T follicular helper cell (primary cell): ENCODE data around the gene ACER2.
"Not testable (repeated sequence)": the region's sequence is repeated elsewhere in the genome, so short reads cannot be mapped to it uniquely, and the experiment has no call there.

ENCODE experiments used
- DNase-seq: peaks from one replicate; pipeline ENCODE4 v3.0.0-alpha.2; 2020; ENCODE audit warnings: low read depth

The ACER2 gene

DNA sequence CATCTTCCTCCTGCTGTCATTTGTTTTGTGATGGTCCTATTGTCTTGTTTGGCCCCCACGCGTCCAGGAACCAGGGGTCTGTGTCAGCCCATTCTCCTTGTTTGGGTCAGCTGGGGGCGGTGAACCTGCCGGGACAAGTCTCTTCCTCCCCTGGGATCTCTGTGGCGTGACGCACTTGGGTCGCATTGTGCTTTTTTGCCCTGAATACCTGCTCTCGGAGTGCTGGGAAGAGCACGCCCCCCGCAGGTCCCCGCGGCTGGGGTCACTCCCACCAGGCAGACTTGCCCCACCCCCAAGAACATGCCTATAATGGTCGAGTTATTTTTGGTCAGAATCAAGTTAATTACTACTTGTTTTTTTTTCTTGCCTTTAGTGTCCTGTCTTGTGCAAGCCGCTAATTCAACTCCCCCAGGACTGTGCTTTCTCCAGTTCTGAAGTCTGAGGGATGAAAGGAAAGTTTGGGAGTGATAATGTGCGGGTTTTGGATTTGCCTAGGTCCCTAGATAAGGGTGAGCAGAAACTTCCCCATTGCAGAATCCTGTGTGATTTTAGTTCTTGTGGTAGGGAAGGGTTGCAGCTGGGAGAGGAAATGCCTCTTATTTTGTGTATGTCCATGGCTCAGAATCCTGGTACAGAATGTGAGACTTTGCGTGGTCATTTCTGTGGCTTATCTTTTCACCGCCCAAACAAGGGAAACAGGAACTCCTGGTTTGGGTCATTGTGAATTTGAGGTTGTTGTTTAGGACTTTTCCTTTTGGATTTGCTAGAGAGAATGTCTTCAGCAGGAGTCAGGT lies 789 bp downstream of the ACER2 start:
- DNase-seq, result no peak

DNA sequence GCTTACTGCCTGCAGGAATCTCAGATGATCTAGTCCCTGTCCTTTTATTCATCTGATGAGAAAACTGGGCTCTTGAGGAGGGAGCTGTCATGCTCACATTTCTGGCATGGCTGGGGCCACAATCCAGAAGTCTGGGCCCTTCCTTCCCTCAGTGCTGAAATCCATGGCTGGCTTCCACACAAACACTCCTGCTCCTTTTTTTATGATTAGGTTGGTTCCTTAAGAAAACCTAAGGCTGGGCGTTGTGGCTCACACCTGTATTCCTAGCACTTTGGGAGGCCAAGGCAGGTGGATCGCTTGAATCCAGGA lies 1.3 kb downstream of the ACER2 start:
- DNase-seq, result no peak

DNA sequence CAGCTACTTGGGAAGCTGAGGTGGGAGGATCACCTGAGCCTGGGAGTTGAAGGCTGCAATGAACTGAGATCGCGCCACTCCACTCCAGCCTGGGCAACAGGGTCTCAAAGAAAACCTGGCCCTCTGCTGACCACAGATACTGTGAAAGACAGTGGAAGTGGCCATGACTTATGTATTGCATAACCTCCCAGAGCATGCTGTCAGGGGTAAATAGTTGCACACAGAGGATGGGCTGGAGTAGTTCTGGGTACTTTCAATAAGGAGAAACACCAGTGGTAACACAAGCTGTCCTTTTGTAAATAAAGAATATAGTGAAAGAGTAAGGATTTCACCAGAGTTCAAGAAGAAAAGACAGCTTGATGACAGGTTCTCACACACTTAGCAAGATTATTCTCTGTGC lies 1.8 kb downstream of the ACER2 start:
- DNase-seq, result no peak

DNA sequence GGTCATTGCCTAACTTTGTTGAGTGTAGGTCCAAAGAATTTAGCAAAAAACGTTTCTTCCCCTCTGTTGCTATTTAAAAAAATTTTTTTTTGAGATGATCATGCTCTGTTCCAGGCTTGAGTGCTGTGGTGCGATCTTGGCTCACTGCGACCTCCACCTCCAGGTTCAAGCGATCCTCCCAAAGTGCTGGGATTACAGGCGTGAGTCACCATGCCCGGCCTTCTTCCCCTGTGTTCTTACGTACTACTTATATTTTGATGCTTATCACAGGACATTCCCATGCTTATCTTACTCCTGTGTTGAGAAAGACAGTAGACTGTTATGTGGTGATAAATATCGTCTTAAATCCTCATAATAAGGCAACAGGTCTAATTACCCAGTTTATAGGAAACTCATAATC lies 2.5 kb downstream of the ACER2 start:
- no peak for DNase-seq

DNA sequence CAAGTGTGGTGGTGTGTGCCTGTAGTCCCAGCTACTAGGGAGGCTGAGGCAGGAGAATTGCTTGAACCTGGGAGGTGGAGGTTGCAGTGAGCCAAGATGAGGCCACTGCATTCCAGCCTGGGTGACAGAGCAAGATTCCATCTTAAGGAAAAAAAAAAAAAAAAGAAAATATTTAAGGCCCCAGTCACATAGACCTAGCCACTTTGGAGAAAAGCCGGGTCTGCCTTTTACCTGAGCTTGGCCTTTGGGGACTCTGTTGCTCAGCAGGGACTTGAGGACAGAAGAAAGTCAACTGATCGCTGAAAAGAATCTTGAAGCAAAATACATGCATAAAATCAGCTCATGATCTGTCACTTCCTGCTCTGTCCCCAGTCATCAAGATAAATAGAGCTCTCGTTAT lies 4.6 kb downstream of the ACER2 start:
- not testable (repeated sequence) for DNase-seq

DNA sequence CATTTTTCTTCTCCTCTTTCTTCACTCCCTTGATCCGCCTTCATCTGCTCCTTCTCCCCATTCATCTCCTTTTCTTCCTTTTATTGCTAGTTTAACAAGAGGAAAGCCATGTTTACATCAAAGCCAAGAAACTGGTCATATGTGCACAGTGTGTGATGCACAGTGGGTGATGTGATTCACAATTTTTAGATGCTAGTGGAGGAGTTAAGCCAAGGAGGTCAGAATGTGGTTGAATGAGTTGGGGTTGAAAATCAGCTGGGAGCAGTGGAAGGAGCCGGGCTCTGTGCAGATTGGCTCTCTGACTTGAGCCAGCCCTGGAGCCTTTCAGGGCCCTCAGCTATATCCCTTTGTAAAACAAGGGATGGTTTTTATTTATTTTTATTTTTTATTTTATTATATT lies 7.3 kb downstream of the ACER2 start:
- no peak for DNase-seq

DNA sequence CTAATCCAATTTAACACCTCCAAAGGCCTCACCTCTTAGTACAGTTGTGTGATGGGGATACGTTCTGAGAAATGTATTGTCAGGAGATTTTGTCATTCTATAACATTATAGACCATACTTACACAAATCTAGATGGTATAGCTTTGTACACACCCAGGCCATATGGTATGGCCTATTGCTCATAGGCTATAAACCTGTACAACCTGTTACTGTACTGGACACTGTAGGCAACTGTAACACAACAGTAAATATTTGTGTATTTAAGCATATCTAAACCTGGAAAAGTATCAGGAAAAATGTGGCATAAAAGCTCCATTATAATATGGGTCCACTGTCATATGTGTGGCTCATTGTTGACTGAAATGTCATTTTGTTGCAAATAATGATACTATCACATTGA lies 12.1 kb downstream of the ACER2 start:
- no peak for DNase-seq

DNA sequence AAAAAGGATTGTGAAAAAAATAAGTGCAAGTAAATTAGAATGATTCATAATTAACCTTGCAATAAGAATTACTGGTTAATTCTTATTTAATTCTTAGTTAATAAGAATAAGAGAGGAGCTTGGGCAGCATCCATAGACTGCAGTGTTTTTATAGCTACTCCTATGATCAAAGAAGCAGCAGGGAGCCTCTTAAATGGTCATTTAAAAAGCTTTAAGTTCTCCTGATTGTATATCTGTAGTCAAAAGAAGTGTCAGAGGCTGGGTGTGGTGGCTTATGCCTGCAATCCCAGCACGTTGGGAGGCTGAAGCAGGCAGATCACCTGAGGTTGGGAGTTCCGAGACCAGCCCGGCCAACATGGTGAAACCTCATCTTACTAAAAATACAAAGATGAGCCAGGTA lies 14.4 kb downstream of the ACER2 start:
- DNase-seq, result no peak

DNA sequence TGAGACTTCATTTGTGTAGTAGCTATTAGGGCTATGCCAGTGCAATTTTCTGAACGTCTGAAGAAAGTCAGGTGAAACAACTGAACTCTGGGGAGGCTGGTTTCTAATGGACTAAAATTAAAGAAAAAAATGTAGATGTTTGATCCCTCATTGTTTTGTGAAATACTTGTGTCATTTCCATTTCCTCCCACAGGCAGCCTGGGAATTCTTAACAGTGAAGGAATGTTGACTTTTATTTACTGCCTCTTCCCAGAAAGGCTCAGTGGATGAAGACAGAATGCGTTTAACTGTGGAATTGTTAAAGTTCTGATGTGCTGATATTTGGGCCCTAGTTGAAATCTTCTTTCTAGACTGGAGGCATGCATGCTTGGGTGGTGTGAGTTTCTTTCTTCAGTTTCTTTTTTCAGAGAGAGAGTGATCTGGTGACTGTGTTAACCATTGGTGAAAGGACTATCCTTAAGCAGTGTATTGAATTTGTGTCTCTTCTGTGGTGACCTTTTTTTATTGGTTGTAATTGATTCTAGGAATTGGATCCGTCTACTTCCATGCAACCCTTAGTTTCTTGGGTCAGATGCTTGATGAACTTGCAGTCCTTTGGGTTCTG lies 15.5 kb downstream of the ACER2 start:
- no peak for DNase-seq

DNA sequence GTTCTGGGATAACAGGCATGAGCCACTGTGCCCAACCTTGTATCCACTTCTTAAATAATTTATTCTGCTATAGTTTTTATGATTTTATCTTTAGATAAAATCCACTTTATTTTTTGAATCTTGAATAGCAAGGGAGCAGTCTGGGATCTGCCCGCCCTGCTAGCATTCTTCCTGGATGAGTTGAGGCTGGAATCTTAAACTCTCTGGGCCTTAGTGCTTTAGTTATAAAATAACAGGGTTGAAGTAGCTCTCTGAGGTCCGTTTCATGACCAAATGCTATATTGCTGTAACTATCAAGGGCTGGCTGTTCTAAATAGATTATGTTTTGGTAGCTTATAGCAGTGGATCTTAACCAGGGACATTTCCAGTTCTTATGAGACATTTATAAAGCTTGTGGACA lies 20.8 kb downstream of the ACER2 start:
- DNase-seq, result no peak

DNA sequence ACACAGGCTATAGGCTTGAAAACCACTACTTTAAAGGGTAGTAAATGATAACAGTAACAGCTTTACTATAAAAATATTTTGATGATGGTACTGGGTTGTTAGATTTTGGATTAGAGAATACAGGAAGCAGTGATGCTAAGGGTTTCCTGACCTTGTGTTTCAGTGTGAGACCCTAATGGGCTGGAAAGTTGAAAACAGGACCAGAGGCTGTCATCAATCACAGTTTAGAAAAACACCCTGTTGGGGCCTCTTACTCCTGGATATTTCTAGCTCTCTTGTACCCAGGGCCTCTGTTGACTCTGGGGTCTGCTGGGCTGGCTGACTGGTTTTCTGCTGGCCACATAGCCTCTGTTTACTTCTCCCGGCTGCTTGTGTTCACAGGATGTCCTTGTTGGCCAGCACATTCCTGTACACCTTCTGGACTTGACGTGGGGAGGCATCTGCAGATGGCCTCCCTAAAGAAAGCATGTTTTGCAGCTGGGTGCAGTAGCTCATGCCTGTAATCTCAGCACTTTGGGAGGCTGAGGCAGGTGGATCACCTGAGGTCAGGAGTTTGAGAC lies 21.5 kb downstream of the ACER2 start:
- no peak for DNase-seq

DNA sequence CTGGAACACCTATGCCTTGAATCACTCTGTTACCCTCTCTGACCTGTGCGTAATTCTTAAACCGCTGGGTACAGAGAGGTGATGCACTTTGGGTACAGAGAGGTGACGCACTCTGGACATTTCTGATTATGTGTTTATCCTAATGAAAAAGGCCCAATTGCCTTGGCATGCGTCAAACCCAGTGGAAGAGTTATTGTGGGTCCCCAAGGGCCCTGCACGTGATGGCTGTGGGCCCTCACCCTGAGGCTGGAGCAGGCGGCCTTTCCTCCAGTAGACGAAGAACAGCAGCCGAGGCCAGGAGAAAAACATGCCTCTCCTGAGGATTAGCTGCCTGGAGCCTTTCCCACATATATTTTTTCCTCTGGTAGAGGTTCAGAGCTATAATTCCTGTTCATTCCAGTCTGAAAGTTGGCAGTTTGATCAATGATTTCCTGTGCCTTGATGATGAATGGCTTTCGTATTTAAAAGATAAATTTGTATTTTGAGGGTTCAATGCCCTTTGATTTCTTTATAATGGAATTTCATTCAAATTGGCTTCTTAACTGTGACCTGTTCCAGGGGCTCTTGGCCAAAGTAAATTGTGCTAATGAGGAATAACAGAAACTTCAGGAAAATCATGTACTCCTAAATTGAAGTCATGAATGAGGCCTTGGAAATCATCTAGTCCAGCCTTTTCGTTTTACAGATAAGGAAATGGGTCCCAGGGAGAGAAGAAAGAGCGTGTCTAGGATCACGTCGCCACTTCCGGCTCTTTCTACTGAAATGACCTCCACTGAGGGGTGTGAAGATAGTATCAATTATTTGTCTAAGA lies 22.8 kb downstream of the ACER2 start:
- DNase-seq, result no peak

DNA sequence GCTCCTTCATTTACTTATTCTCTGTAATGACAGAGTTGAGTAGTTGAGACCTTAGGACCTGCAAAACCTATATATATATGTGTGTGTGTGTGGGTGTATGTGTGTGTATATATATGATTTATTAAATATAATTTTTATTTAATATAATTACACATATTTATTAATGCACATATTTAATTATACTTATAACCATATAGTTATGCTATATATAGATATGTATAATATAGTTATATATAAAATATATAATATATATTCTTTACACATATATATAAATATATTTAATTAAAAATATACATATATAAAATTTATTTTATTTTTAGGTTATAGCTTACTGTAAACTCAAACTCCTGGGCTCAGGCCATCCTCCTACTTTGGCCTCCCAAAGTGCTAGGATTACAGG lies 23.7 kb downstream of the ACER2 start:
- no peak for DNase-seq

DNA sequence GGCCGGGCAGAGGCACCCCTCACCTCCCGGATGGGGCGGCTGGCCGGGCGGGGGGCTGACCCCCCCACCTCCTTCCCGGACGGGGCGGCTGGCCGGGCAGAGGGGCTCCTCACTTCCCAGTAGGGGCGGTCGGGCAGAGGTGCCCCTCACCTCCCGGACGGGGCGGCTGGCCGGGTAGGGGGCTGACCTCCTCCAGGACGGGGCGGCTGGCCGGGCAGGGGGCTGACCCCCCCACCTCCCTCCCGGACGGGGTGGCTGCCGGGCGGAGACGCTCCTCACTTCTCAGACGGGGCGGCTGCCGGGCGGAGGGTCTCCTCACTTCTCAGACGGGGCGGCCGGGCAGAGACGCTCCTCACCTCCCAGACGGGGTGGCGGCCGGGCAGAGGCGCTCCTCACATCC lies 24.9 kb downstream of the ACER2 start:
- DNase-seq, result not testable (repeated sequence)

DNA sequence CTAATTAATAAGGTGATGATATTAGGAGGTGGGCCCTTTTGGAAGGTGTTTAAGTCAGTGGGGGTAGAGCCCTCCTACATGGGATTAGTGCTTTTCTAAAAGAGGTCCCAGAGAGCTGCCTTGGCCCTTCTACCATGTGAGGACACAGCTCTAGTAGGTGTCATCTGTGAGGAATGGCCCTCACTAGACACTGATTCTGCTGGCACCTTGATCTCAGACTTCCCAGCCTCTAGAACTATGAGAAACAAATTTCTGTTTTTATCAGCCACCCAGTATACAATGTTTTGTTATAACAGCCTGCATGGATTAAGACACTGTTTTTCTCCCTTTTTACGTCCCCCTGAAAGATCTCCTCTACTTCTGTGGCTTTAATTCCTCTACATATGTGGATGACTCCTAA lies 31.6 kb downstream of the ACER2 start:
- DNase-seq, result no peak

DNA sequence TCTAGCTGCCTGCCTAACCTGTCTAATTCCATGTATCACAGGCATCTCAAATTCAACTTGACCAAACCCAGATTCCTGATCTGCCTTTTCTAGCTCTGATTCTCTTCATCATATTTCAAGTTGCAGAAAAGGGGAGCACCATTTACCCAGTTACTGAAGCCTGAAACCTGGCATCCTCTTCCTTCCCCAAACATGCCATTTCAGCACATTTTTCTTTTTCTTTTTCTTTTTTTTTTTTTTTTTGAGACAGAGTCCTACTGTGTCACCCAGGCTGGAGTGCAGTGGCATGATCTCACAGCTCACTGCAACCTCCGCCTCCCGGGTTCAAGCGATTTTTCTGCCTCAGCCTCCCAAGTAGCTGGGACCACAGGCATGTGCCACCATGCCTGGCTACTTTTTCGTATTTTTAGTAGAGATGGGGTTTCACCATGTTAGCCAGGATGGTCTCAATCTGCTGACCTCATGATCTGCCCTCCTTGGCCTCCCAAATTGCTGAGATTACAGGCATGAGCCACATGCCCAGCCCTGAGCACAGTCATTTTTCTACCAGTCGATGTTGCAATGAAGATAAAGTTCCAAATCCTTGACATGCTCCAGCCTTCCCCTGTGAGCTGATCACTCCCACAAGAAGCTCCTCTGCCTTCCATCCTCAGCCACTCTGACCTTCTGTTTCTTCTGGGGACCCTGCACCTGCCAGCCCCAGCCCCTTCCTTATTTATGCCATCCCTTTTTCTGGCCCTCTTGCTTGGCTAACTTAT lies 32.2 kb downstream of the ACER2 start:
- no peak for DNase-seq

DNA sequence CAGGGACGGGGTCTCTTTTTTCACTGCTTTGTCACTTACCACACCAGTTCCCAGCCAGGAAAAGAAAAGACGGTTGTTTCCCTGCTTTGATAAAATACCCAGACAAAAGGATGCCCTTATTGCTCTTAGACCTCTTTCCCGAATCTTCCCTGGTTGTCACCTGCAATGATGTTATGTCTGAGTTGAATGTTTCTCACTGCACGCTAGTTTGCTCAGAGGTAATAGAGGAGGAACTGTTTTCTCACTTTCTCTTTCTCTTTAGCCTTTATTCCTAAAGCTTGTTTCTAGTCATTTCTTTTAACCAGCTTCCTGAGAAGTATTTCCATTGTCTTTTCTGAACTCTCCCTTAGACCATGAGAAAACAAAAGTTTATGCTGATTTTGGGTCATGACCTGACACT lies 32.9 kb downstream of the ACER2 start:
- DNase-seq, result no peak

DNA sequence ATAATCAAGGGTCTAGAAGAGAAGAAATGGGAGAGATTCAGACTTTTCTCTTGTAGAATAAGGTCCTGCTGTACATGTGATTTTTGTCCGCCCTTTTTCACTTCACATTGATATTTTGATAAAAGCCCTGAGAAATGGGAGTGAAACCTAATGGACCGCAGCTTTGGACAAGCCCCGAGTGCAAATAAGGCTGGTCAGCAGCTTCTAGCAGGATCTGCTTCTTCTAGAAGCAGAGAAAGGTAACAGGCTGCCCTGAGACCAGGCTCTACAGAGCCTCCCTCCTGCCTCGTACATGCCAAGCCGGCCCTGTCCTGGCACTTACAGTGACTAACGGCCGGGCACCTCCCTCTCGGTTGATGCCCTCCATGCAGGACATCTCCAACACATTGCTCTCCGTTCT lies 33.4 kb downstream of the ACER2 start:
- no peak for DNase-seq

DNA sequence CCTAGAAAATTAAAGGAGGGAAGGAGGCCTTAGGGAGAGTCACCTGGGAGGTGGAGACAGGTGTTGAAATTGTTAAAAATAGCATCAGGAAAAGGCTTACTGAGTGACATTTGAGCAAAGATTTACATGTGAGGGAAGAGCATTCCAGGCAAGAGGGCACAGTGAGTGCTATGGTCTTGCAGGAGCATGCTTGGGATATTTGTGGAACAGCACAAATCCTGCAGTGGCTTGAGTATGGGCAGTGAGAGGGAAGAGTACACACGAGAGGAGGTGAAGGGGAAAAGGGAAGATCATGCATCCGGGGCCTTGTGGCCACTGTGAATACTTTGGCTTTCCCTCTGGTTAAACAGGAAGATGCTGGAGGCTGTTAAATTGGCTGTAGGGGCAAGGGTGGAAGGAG lies 36.6 kb downstream of the ACER2 start:
- DNase-seq, result no peak

DNA sequence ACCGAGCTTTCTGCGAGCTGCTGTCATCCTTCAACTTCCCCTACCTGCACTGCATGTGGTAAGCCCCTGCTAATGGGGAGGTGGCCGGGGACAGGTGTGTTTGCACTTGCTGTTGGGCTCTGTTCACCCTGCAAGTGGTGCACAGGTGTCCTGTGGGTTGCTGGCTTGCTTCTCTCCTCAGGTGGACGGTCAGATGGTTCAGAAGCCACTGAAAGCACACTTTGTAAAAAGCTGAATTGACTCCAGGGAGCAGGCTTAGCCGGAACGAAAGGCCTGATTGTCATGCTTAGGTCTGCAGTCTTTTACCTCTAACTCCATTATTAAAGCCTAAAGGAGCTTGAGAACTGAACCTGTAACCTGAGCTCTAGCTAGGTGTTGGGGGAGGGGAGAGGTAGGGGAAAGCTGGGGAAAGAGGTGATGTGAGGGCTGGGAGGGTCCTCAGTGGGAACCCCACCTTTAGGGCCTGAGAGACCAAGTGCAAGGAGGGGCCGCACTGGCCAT lies 37.6 kb downstream of the ACER2 start:
- no peak for DNase-seq

DNA sequence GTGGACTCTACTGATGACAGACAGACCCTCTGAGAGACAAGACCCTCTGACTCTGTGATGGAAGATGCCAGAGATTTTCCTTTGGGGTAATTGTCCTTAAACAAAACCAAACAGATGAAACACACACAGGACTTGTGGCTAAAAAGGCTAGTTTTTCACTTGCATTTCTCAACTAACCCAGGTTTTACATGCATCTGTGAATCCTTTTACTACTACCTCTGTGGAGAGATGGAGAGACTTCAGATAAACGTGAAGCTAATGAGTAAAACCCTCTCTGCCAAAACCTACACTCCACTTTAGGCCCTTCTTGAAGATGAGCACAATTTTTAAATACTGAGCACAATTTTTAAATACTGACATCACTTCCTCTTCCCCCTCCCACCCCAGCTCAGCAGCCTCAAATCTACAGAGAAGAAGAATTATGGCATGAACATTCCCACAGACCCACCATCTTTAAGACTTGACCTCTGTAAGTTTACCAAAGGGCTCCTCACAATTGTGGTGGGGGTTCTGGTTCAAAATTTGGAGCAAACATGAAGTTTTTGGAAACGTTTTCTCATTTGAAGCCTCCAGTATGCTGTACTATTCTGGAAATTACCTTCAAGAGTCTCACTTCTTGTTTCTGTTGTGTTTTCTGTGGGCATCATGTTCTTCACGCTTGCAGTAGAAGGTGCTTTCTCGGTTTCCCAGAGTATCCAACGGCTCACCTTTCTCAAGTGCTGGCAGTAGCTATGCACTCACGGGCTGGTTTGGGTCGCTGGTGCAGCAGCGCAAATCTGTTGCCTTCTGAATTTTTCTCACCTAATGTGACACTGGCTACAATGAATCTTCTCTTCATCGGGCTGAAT lies 42.7 kb downstream of the ACER2 start:
- no peak for DNase-seq
